Measurements from ENCODE around the gene CEP112. TPM values are rescaled to one million over a fixed set of nuclear protein-coding genes. Genes with fewer than 3 reads are reported as not detected.

The CEP112 gene
- total and polyA plus RNA-seq, 2 donors (not counting 3 experiments of a cell fraction or from before 2014, with no cell fraction given) = 1.5 to 25.3 TPM

- CTCF ChIA-PET = interaction anchor here (1.4 to 1.8 kb wide), 2 partner anchors 16 to 17 kb away, joined by 3 to 5 read pairs; no protein-coding TSS in a partner anchor
- dilution Hi-C loops (cut with MboI; ENCODE audit: extremely low pct_ligation_motif_present, low sequenced_read_pairs) = no loop called here
Observed at GRCh38 chr17:65772989-65773388, 418.9 kb downstream of the CEP112 start.

More at GRCh38 chr17:65772989-65773388, 418.9 kb downstream of the CEP112 start:
- intact Hi-C loops (cut with micrococcal nuclease) = no loop called here
- Histone ChIP-seq H3K79me2 (ENCODE audit: control insufficient read depth, insufficient read depth, low read length) (no peaks in the 10 kb centered on the region), H4K20me1 (replicated peaks; ENCODE audit: control insufficient read depth, extremely low read depth, insufficient read depth, low read length) (no peaks in the 10 kb centered on the region), H3K4me1 (ENCODE audit: control insufficient read depth, extremely low read depth, insufficient read depth, low read length) (no peaks in the 10 kb centered on the region), H3K36me3 (ENCODE audit: control insufficient read depth in 2 of 2, extremely low read depth in 1 of 2, insufficient read depth in 2 of 2, low read length in 2 of 2) (no peaks in the 10 kb centered on the region), H3K9ac (replicated peaks; ENCODE audit: extremely low read depth, insufficient read depth, low read length) (no peak overlapping the region), H3K4me3 (replicated peaks in 1 of 3; ENCODE audit: insufficient read depth in 1 of 3, low read depth in 1 of 3, low read length in 3 of 3) (no peak overlapping the region), H3K27me3 (ENCODE audit: control insufficient read depth in 2 of 2, insufficient read depth in 2 of 2, low read length in 2 of 2) (no peaks in the 10 kb centered on the region), H3K27ac (ENCODE audit: insufficient read depth, low read depth, low read length) (no peak overlapping the region), H3K9me3 (replicated peaks; ENCODE audit: control insufficient read depth, insufficient read depth, low read length) (no peaks in the 10 kb centered on the region), H2AFZ (ENCODE audit: low read depth, low read length) (no peak overlapping the region), H3K9me1 (replicated peaks; ENCODE audit: control insufficient read depth, extremely low read depth, insufficient read depth, low read length) (no peaks in the 10 kb centered on the region), H3K4me2 (ENCODE audit: insufficient read depth, low read length) (no peak overlapping the region)
- POLR2A ChIA-PET = no interaction called here
- FAIRE-seq (no peak), DNase-seq (ENCODE audit: low read depth, low spot score) (no peak)
- no TSS peak for BruUV-seq (replicated peaks)
- TF ChIP-seq MAX (IDR thresholded peaks at IDR 0.05; ENCODE audit: insufficient read depth, insufficient read length) (no peak), GATA2 (IDR thresholded peaks at IDR 0.05; ENCODE audit: insufficient read depth, insufficient read length, low read depth, low read length) (no peak), POLR2A (IDR thresholded peaks at IDR 0.05; ENCODE audit: low read depth, low read length) (no peak), MYC (IDR thresholded peaks at IDR 0.05; ENCODE audit: low read depth, low read length) (no peak), EZH2 (IDR thresholded peaks at IDR 0.05; ENCODE audit: borderline replicate concordance, low read depth, low read length, severe bottlenecking) (no peak), FOS (IDR thresholded peaks at IDR 0.05; ENCODE audit: borderline replicate concordance, insufficient read depth, low read length) (no peak), JUN (IDR thresholded peaks at IDR 0.05; ENCODE audit: borderline replicate concordance, insufficient read depth, insufficient read length, low read depth) (no peak), POLR2AphosphoS5 (IDR thresholded peaks at IDR 0.05; ENCODE audit: insufficient read depth, low read depth, low read length) (no peak)
- TF ChIP-seq, protein P1, sequence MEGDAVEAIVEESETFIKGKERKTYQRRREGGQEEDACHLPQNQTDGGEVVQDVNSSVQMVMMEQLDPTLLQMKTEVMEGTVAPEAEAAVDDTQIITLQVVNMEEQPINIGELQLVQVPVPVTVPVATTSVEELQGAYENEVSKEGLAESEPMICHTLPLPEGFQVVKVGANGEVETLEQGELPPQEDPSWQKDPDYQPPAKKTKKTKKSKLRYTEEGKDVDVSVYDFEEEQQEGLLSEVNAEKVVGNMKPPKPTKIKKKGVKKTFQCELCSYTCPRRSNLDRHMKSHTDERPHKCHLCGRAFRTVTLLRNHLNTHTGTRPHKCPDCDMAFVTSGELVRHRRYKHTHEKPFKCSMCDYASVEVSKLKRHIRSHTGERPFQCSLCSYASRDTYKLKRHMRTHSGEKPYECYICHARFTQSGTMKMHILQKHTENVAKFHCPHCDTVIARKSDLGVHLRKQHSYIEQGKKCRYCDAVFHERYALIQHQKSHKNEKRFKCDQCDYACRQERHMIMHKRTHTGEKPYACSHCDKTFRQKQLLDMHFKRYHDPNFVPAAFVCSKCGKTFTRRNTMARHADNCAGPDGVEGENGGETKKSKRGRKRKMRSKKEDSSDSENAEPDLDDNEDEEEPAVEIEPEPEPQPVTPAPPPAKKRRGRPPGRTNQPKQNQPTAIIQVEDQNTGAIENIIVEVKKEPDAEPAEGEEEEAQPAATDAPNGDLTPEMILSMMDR (IDR thresholded peaks at IDR 0.05; ENCODE audit: extremely low read depth in 1 of 2, insufficient read depth in 1 of 2, low read depth in 1 of 2, low read length in 2 of 2) = no peak

Data from endothelial cell of umbilical vein (primary cell).